NCI-H524 treated with DMSO at 0.1 percent for 48 hours (cell line): ENCODE measurements around the gene NELFCD.

Experiments
- DNase-seq: peaks from one replicate; lab custom pipeline; 2025; lab: John Stamatoyannopoulos, UW

Gene NELFCD

GRCh38 chr20:58994390-58995159, 13.5 kb downstream of the NELFCD start:
- no peak for DNase-seq

GRCh38 chr20:58995461-58996225, 14.6 kb downstream of the NELFCD start:
- no peak for DNase-seq

- no peak for DNase-seq
Measured at GRCh38 chr20:58996226-58996611, 15.2 kb downstream of the NELFCD start.

- DNase-seq: no peak
Measured at GRCh38 chr20:58997141-58997770, 16.2 kb downstream of the NELFCD start.

- no peak for DNase-seq
Measured at GRCh38 chr20:58998656-58999055, 17.6 kb downstream of the NELFCD start.

GRCh38 chr20:59000326-59000725, 19.3 kb downstream of the NELFCD start:
- DNase-seq: no peak

- no peak for DNase-seq
Measured at GRCh38 chr20:59001068-59001448, 20.0 kb downstream of the NELFCD start.

- no peak for DNase-seq
Measured at GRCh38 chr20:59001449-59002171, 20.6 kb downstream of the NELFCD start.

GRCh38 chr20:59002388-59002787, 21.3 kb downstream of the NELFCD start:
- no peak for DNase-seq

- DNase-seq: no peak
Measured at GRCh38 chr20:59002874-59003399, 21.9 kb downstream of the NELFCD start.

- no peak for DNase-seq
Measured at GRCh38 chr20:59003836-59004492, 22.9 kb downstream of the NELFCD start.

- no peak for DNase-seq
Measured at GRCh38 chr20:59004493-59004762, 23.4 kb downstream of the NELFCD start.

- no peak for DNase-seq
Measured at GRCh38 chr20:59004763-59005522, 23.9 kb downstream of the NELFCD start.

GRCh38 chr20:59005523-59006166, 24.6 kb downstream of the NELFCD start:
- DNase-seq: no peak

GRCh38 chr20:59006167-59006863, 25.3 kb downstream of the NELFCD start:
- DNase-seq: no peak

- no peak for DNase-seq
Measured at GRCh38 chr20:59006864-59007664, 26.0 kb downstream of the NELFCD start, which contains the start of gene CTSZ. TSS of gene CTSZ (minus strand) at chr20:59007254. CDS start at chr20:59007128, 126 bp downstream.

- DNase-seq: no peak
Measured at GRCh38 chr20:59007665-59008511, 26.8 kb downstream of the NELFCD start.
